Measurements from ENCODE around the gene F2RL3. TPM values are rescaled to one million over a fixed set of nuclear protein-coding genes. Genes with fewer than 3 reads are reported as not detected.

Gene F2RL3
- total RNA-seq, 2 donors from 2014 or later = 5.9 to 6.4 TPM

- TF ChIP-seq CTCF (IDR thresholded peaks at IDR 0.05) = peak in 1 of 2 donors; percentile 33
- Histone ChIP-seq H3K4me1 (peaks cover 0 to 38% of the 10 kb centered on the region in 2 donors), H3K36me3 (no peaks in the 10 kb centered on the region), H3K4me3 (peak overlapping the region in 1 of 2 donors; percentile 46), H3K9me3 (no peaks in the 10 kb centered on the region), H3K27me3 (no peaks in the 10 kb centered on the region), H3K27ac (peak overlapping the region; percentile 55 to 69)
- no peak for DNase-seq (ENCODE audit: low spot score)
These were observed 625 bp downstream of the F2RL3 start for GRCh38 chr19:16889366-16889882.

GRCh38 chr19:16889883-16890460 is 1.2 kb downstream of the F2RL3 start:
- Histone ChIP-seq H3K4me3 (peak overlapping the region in 1 of 2 donors; percentile 46), H3K4me1 (peaks cover 0 to 38% of the 10 kb centered on the region in 2 donors), H3K27me3 (no peaks in the 10 kb centered on the region), H3K27ac (peak overlapping the region; percentile 55 to 69), H3K9me3 (no peaks in the 10 kb centered on the region), H3K36me3 (no peaks in the 10 kb centered on the region)
- no peak for DNase-seq (ENCODE audit: low spot score)
- no peak for TF ChIP-seq CTCF (IDR thresholded peaks at IDR 0.05)

- Histone ChIP-seq H3K9me3 (no peaks in the 10 kb centered on the region), H3K36me3 (no peaks in the 10 kb centered on the region), H3K27ac (peak overlapping the region in 1 of 2 donors; percentile 69), H3K4me1 (peaks cover 0 to 37% of the 10 kb centered on the region in 2 donors), H3K27me3 (no peaks in the 10 kb centered on the region), H3K4me3 (peak overlapping the region in 1 of 2 donors; percentile 46)
- DNase-seq (ENCODE audit: low spot score) = no peak
- TF ChIP-seq CTCF (IDR thresholded peaks at IDR 0.05) = no peak
These were observed 1.8 kb downstream of the F2RL3 start for GRCh38 chr19:16890461-16891184.

- no peak for DNase-seq (ENCODE audit: low spot score)
- TF ChIP-seq CTCF (IDR thresholded peaks at IDR 0.05) = no peak
- no peak overlapping the region for H3K4me3 ChIP-seq
- H3K27ac ChIP-seq = peak overlapping the region in 1 of 2 donors; percentile 7
- peaks cover 0 to 42% of the 10 kb centered on the region in 2 donors for H3K4me1 ChIP-seq
- no peaks in the 10 kb centered on the region for H3K9me3 ChIP-seq
- no peaks in the 10 kb centered on the region for H3K36me3 ChIP-seq
- no peaks in the 10 kb centered on the region for H3K27me3 ChIP-seq
These were observed 3.0 kb downstream of the F2RL3 start for GRCh38 chr19:16891696-16892382.

GRCh38 chr19:16892436-16892835 is 3.6 kb downstream of the F2RL3 start:
- DNase-seq (ENCODE audit: low spot score) = no peak
- H3K27ac ChIP-seq = no peak overlapping the region
- H3K4me3 ChIP-seq = no peak overlapping the region
- H3K4me1 ChIP-seq = peaks cover 0 to 37% of the 10 kb centered on the region in 2 donors
- TF ChIP-seq CTCF (IDR thresholded peaks at IDR 0.05) = no peak
- no peaks in the 10 kb centered on the region for H3K27me3 ChIP-seq
- no peaks in the 10 kb centered on the region for H3K36me3 ChIP-seq
- no peaks in the 10 kb centered on the region for H3K9me3 ChIP-seq

All from right atrium auricular region (tissue), 2 donors.